Measurements from ENCODE around the gene SUGP1.
"Not testable (repeated sequence)": the region's sequence is repeated elsewhere in the genome, so short reads cannot be mapped to it uniquely, and the experiment has no call there.

SUGP1 gene

DNA sequence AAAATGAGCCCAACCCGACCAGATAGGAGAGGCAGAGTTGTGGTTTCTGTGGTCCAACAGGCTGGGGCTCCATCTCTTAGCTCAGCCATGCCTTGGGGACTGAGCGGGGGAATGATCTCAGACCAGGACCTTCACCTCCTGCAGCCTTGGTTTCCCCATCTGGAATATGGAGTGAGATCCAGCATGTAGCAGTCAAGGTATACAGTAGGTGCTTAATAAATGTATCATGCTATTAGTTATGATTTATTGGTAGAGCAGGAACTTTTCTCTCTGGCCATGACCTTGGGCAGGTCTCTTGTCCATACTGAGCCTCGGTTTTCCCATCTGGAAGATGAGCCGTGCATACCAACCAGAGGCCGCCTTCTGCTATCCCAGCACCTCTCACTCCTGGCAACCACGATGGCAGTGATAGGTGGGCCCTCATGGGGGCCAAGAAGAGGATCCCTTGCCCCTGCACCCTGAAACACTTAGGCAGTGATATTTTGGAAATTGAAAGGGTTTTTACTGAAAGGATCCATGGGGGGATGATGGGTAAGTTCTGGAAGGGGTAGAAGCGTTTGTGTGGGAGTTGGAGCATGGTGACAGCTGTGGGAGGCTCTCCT, 56.3 kb downstream of the SUGP1 start:
- no peak for DNase-seq (ENCODE audit: low read depth, low spot score)

DNA sequence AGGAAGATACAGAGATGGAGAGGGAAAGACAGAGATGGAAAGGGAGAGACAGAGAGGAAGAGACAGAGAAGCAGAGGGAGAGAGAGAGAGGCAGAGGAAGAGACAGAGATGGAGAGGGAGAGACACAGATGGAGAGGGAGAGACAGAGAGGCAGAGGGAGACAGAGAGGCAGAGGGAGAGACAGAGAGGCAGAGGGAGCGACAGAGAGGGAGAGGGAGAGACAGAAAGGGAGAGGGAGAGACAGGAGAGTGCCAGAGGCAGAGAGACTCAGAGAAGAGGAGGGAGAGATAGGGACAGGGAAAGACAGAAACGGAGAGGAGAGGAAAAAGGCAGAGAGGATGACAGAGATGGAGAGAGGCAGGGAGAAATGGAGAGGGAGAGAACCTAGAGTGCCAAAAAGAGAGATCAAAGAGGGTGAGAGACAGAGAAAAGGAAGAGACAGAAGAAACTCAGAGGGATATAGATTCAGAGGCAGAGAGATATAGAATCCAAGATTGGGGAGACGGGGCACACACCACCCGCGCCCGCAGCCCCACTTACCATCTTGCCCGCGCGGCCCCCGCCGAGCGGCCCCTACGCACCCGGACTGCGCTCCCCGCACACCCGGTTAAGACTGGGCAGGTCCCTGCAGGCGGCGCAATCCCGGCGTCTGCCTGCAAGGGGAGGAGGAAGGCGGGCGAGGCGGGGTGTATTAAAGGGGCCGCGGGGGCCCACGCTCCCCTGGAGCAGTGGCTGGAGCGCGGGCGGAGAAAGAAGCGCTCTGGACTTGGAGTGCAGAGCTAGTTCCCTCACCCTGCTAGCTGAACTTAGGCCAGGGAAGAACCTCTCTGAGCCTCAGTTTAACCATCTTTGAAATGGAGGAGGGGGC, 57.9 kb downstream of the SUGP1 start:
- no peak for DNase-seq (ENCODE audit: low read depth, low spot score)

- no peak for DNase-seq (ENCODE audit: low read depth, low spot score)
These were observed 58.7 kb downstream of the SUGP1 start for GRCh38 chr19:19261350-19262189.

GRCh38 chr19:19260417-19261214, 59.7 kb downstream of the SUGP1 start:
- DNase-seq (ENCODE audit: low read depth, low spot score) = no peak

DNA sequence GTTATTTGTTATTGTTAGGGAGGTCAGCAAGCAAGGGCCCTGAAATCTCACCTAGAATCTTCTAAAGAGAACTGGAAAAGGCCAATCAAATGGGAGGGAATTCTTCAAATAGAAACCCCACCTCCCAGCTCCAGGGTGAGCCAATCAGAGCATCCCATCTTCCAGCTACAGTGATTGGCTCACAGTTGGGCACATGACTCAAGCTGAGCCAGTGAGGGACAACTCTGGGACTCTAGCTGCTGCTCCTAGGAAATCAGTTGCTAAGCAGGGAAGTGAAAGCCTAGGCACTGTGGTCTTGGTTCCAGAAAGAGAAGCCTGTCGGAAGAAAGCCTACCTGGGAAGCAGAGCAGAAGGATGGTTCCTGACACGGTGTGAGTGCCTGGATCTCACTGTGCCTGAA, 60.6 kb downstream of the SUGP1 start:
- DNase-seq (ENCODE audit: low read depth, low spot score) = peak; percentile 83

DNA sequence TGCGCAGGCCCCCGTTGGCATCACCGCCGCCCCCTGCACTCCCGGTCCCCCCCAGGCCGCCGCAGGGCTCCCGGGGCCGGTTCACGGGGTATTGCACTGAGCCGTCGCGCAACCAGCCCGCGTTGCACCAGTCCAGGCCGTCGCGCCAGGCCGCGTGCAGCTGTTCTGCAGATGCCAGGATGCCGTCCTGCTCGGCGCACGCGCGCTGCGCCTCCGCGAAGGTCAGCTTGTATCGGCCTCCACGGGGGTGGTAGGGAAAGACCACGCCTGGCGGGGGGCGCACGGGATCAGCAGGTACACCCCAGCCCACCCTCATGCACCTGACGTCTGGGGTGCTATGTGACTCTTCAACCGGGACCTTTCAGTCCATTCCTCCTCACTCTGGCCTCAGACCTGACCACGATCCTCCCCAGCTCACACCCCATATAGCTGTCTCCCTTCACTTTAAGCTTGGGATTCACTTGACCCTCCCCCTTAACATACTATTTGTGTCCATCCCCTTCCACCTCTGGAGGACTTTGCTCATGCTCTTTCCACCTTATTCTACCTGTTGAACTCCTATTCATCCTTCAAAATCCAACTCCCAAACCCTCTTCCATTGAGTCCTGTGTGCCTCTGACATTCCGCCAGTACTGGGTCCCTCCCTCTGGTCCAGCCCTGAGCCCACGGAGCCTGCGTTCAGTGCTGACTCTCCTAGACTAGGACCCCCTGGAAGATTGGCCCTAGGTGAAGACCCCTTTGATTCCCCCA, 61.5 kb downstream of the SUGP1 start:
- DNase-seq (ENCODE audit: low read depth, low spot score) = no peak

DNA sequence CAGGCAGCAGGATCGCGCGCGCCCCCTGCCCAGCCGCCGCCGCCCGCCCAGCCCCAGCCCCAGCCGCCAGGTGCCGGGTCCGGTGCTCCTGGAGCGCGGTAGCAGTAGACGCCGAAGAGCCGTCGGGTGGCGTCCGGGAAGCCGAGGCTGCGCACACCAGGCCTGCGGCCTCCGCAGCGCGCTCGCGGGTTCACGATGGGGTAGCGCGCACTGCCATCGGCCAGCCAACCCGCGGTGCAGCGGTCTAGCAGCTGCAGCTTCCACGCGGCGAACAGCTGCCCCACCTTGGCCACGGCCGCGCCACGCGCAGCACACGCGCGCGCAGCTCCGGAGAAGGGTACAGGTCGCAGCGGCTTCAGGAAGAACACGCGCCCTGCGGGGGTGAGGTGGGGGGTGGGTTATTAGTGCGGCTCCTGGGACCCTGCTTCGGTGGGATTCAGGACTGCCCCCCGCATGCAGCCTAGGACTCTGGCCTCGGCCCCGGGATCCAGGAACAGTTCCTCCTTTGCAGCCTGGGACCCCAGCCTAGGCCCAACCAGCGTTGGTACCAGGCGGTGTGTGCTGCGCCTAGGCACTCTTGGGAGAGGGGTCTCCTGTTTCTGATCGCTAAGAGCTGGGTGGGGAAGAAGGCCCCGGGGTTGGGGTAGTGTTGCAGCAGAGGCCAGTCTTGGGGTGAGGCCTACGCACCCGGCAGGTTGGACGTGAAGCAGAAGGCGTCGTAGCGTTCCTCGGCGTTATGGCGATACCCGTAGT, 62.3 kb downstream of the SUGP1 start:
- DNase-seq (ENCODE audit: low read depth, low spot score) = no peak

DNA sequence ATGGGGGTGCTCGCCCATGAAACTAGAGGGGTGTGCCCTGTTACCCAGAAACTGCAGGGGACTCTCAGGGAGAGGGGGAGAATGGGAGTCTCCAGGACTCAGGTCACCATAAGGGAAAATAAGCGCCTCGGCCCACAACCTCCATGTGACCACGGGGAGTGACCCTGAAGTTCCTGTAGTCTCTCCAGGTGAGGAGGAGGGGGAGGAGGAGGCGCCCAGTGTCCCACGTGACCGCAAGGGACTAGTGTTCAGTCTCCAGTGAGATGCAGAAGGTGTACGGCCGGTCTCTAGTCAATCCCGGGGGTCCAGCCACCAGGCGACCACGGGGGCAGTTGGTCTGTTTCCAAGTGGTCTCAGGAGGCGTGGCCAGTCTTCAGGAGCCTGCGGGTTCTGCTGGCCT, 63.2 kb downstream of the SUGP1 start:
- DNase-seq (ENCODE audit: low read depth, low spot score) = no peak

GRCh38 chr19:19256072-19256969, 64.0 kb downstream of the SUGP1 start:
- no peak for DNase-seq (ENCODE audit: low read depth, low spot score)

DNA sequence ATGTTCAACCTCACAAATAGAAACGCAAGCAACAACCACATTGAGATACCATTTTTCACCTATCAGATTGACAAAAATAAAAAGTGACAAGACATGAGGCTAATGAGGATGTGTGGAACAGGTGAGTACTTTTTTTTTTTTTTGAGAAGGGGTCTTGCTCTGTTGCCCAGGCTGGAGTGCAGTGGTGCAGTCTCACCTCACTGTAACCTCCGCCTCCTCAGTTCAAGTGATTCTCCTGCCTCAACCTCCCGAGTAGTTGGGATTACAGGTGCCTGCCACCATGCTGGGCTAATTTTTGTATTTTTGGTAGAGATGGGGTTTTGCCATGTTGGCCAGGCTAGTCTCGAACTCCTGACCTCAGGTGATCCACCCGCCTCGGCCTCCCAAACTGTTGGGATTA, 66.9 kb downstream of the SUGP1 start:
- not testable (repeated sequence) for DNase-seq (ENCODE audit: low read depth, low spot score)

DNA sequence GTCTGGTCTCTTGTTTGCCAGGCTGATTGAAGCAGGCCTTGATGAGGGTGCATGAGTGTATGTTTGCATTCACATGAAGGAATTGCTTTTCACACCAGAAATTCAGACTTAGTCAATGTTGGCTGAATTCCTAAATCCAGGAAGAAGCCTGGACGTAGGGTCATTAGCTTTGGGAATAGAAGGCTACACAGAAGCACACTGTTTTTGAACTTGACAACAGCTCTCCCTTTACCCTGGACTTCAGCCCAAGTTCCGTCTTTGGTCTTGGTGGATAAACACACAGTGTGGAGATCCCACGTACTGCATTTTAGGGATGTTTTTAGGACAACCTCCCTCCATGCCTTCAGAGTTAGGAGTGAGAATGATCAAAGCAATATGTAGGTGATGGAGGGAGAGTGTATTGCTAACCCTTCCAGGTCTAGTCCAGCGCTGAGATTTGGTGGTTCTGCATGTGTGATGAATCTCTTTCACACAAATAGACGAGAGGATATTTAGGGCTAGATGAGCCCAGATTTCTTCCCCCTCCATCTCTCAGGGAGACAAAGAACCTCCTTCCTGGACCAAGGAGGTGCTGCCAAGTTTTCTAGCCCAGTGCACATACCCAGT, 70.0 kb downstream of the SUGP1 start:
- DNase-seq (ENCODE audit: low read depth, low spot score) = no peak

GRCh38 chr19:19240476-19240875, 79.8 kb downstream of the SUGP1 start:
- no peak for DNase-seq (ENCODE audit: low read depth, low spot score)

DNA sequence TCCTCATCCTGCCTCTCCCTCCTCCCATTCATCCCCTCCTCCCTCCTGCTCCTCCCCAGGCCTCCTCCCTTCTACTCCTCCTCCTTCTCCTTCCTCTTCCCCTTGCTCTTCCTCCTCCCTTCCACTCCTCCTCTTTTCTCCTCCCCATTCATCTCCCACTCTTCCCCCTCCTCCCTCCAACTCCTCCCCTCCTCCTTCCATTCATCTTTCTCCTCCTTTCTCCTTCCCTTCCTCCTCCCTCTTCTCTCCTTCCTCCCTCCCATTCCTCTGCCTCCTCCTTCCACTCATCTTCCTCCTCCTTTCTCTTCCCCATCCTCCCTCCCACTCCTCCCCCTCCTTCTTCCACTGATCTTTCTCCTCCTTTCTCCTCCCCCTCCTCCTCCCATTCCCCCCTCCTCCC, 80.6 kb downstream of the SUGP1 start:
- DNase-seq (ENCODE audit: low read depth, low spot score) = no peak

DNA sequence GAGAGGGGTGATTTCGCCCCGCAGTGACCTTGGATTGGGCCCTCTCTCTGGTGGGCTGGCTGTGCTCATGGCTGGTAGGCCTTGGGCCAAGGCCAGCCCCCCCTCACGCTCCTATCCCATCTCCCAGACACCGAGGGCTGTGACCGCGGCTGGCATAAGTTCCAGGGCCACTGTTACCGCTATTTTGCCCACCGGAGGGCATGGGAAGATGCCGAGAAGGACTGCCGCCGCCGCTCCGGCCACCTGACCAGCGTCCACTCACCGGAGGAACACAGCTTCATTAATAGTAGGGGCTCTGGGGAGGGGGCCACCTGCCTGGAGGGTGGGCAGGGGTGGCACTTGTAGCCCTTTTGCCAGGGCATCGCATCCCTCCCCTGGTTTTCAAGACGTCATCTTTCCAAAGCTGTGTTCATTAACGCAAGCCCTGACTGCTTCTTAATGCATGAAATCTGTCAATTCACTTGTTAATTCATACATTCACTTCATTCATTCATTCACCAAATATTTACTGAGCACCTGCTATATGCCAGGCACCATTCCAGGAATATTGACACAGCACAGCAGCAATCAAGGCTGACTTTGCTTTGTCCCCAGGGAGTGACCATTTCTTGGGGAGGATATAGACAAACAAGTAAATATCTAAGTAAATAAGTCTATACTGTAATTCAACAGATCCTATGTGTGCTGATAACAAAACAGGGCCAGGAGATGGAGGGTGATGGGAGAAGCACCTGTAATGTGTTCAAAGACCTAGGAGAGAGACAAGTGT, 82.0 kb downstream of the SUGP1 start:
- no peak for DNase-seq (ENCODE audit: low read depth, low spot score)

DNA sequence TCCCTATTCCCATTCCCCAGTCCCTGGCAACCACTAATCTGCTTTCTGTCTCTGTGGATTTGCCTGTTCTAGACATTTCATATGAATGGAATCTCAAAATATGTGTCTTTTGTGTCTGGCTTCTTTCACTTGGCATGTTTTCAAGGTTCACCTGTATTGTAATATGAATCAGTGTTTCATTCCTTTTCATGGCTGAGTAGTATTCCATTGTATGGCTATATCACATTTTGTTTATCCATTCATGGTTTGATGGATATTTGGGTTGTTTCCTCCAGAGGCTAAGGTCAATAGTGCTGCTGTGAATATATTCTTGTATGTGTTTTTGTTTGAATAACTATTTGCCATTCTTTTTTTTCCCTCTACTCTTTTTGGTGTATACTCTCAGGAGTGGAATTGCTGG, 84.1 kb downstream of the SUGP1 start:
- DNase-seq (ENCODE audit: low read depth, low spot score) = no peak

DNA sequence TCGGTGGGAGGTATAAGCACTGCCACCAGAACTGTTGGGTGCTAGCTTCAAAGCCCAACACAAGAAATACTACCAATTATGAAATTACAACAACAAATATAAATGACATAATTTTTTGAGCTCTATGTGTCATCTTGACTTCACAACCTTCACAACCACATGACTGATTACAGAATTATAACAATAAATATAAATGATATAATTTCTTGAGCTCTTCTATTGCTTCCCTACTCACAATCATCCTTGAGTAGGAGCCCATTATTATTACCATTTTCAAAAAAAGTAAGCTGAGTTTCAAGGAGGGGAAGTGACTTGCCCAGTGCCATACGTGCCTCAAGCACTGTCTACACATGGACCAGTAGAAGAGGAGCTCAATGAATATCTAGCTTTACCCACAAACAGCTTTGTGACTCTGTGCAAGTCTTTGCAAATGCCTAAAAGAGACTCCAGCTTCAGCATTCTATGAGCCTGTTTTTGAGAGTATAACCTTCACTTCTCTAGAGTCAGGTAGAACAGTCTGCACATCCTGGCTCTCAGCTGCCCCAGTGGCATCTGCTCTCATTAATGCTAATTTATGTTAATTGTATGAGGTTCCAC, 86.0 kb downstream of the SUGP1 start:
- DNase-seq (ENCODE audit: low read depth, low spot score) = no peak

DNA sequence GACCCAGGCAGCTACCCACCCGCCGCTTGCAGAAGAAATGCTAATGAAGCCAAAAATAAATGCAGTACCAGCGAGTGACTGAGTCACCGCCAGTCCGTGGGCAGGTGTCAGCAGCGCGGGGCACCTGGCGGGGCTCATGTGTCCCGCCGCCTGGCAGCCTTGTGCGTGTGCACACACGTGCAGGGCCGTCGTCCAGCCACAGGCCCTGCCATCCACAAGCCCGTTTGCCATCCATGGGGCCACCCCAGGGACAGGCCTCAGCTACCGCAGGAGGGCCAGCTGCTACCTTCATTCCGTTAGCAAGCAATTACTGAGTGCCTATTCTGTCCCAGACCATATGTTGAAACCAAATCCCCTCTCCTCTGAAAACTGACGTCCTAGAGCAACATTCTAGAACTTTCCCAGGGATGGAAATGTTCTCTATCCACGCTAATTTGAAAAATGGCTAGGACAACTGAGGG, 88.0 kb downstream of the SUGP1 start:
- DNase-seq (ENCODE audit: low read depth, low spot score) = no peak
